ENCODE results near the gene MAP2K7. TPM values are rescaled to one million over a fixed set of nuclear protein-coding genes. Genes with fewer than 3 reads are reported as not detected.

Gene MAP2K7
- polyA plus RNA-seq, 1 experiment, result 5.6 TPM

DNA sequence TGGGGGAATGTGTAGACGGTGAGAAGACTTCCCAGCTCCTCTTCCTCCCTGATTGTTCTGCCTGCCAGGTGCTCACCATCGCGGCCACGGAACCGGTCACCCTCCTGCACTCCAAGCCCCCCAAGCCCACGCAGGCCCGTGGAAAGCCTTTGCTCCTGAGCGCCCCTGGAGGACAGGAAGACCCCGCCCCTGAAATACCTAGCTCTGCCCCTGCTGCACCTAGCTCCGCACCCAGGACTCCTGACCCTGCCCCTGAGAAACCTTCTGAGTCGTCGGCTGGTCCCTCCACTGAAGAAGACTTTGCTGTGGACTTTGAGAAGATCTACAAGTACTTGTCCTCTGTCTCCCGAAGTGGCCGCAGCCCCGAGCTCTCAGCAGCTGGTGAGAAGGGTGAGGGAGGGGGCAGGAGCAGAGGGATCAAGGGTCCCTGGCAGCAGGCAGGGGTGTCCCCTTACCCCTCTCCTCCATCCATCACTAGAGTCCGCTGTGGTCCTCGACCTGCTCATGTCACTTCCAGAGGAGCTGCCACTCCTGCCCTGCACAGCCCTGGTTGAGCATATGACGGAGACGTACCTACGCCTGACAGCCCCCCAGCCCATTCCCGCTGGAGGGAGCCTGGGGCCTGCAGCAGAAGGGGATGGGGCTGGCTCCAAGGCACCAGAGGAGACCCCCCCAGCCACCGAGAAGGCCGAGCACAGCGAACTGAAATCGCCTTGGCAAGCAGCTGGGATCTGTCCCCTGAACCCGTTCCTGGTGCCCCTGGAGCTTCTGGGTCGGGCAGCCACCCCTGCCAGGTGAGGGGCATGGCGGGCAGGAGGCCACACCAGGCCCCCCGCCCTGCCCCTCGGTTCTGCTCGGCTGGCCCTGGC is 18.5 kb downstream of the MAP2K7 start:
- H3K27ac ChIP-seq (ENCODE audit: low read depth, low read length), result no peak overlapping the region
- CTCF ChIA-PET, result interaction anchor here (2.4 kb wide), 1 partner anchor 69 kb away, joined by 11 read pairs; no protein-coding TSS in a partner anchor
- H3K9me3 ChIP-seq (ENCODE audit: control insufficient read depth, insufficient read depth, low read length), result no peaks in the 10 kb centered on the region
- no peak for DNase-seq (ENCODE audit: low read depth, low spot score)
- TF ChIP-seq, protein P1, sequence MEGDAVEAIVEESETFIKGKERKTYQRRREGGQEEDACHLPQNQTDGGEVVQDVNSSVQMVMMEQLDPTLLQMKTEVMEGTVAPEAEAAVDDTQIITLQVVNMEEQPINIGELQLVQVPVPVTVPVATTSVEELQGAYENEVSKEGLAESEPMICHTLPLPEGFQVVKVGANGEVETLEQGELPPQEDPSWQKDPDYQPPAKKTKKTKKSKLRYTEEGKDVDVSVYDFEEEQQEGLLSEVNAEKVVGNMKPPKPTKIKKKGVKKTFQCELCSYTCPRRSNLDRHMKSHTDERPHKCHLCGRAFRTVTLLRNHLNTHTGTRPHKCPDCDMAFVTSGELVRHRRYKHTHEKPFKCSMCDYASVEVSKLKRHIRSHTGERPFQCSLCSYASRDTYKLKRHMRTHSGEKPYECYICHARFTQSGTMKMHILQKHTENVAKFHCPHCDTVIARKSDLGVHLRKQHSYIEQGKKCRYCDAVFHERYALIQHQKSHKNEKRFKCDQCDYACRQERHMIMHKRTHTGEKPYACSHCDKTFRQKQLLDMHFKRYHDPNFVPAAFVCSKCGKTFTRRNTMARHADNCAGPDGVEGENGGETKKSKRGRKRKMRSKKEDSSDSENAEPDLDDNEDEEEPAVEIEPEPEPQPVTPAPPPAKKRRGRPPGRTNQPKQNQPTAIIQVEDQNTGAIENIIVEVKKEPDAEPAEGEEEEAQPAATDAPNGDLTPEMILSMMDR (IDR thresholded peaks at IDR 0.05; ENCODE audit: low read depth, low read length), result no peak
- no peak overlapping the region for H3K4me3 ChIP-seq (ENCODE audit: low read depth, low read length)
- POLR2A ChIA-PET, result interaction anchor here (0.6 kb wide), 1 partner anchor 318 kb away, joined by 6 read pairs; no protein-coding TSS in a partner anchor
- no peaks in the 10 kb centered on the region for H3K27me3 ChIP-seq (ENCODE audit: control insufficient read depth, insufficient read depth, low read length)

DNA sequence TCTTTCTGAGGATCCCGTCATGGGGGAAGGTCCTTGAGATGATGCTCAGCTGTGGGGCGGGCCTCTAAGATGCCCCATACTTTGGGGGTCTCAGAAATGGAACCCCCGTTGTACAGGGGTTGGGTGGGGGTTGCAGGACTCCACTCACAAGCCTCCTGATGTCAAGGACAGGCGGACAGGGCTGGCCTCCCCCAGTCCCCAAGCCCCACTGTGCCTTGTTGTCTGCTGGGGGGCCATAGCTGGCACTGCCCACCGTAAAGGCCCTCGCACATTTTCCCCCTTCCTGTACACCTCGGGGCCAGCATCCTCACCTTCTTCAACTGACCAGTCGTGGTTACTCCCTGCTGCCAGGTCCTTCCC is 19.1 kb downstream of the MAP2K7 start:
- TF ChIP-seq, protein P1 (IDR thresholded peaks at IDR 0.05; ENCODE audit: low read depth, low read length), result no peak
- Histone ChIP-seq H3K4me3 (ENCODE audit: low read depth, low read length) (no peak overlapping the region), H3K9me3 (ENCODE audit: control insufficient read depth, insufficient read depth, low read length) (no peaks in the 10 kb centered on the region), H3K27me3 (ENCODE audit: control insufficient read depth, insufficient read depth, low read length) (no peaks in the 10 kb centered on the region), H3K27ac (ENCODE audit: low read depth, low read length) (no peak overlapping the region)
- ChIA-PET CTCF (no interaction called here), POLR2A (interaction anchor here (0.6 kb wide), 1 partner anchor 318 kb away, joined by 6 read pairs; no protein-coding TSS in a partner anchor)
- DNase-seq (ENCODE audit: low read depth, low spot score), result no peak

DNA sequence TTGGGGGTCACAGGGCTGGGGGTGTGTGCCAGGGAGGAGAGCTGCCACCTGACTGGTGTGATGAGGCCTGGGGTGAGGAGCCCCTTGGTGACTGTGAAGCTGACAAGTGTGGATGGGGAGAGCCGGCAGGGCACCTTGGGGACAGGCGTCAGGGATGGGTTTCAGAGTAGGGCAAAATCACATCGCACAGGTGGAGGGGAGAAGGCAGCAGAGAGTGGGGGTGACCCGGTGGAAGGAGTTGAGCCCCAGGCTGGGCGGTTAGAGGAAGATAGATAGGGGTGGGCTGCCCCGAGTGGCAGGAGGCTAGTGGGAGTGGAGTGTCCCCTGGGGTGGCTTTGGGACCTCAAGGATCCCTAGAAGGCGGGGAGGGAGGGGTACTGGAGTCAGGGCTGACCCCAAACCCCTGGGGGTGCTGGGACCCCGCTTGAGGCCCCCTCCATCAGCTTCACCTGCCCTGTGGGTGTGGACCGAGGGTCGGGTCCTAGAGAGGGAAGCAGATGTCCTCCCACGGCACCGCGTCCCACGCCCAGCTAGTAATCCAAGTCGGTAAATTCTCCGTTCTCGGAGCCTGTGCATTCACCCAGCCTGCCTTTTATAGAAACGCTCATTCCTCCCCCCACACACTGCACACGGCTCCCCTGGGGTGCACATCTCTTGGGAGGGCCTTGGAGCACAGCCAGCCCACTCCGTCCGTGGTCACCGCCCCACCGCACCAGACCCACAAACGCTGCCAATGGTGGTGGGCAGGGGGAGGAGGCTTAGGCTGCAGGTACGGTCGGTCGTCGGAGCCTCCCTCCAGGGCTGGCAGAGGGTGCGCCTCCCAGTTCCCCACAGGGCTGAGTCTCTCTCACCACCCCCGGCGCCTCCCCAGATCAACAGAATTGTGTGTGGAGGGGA is 19.9 kb downstream of the MAP2K7 start:
- Histone ChIP-seq H3K27me3 (ENCODE audit: control insufficient read depth, insufficient read depth, low read length) (no peaks in the 10 kb centered on the region), H3K27ac (ENCODE audit: low read depth, low read length) (no peak overlapping the region), H3K4me3 (ENCODE audit: low read depth, low read length) (no peak overlapping the region), H3K9me3 (ENCODE audit: control insufficient read depth, insufficient read depth, low read length) (no peaks in the 10 kb centered on the region)
- DNase-seq (ENCODE audit: low read depth, low spot score), result no peak
- CTCF ChIA-PET, result interaction anchor here (0.7 kb wide), 1 partner anchor 428 kb away, joined by 10 read pairs; no protein-coding TSS in a partner anchor
- POLR2A ChIA-PET, result interaction anchor here (0.6 to 1.0 kb wide), 3 partner anchors 20 to 317 kb away, joined by 3 to 9 read pairs (median 6); partner anchors contain the start of gene MAP2K7
- TF ChIP-seq, protein P1 (IDR thresholded peaks at IDR 0.05; ENCODE audit: low read depth, low read length), result no peak

DNA sequence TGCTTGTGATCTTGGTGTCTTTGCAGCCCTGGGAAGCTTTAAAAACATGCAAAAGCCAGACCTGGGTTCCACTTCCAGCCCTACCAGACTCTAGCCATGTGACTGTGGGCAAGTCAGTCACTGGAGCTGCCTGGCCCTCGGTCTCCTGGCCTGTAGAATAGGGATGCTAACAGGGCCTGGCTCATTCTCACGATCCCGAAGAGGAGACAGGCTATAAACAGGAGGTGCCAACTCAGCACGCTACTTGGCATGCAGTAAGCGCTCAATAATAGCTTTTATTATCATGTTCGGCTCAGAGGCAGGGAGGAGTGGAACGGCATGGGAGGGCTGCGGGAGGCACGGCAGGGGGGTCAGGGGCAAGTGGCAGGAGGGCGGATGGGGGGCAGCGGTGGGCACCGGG is 20.6 kb downstream of the MAP2K7 start:
- ChIA-PET CTCF (interaction anchor here (0.7 kb wide), 1 partner anchor 429 kb away, joined by 10 read pairs; no protein-coding TSS in a partner anchor), POLR2A (interaction anchor here (0.6 to 1.0 kb wide), 2 partner anchors 21 to 47 kb away, joined by 3 to 9 read pairs; partner anchors contain the start of gene MAP2K7)
- Histone ChIP-seq H3K27me3 (ENCODE audit: control insufficient read depth, insufficient read depth, low read length) (no peaks in the 10 kb centered on the region), H3K27ac (ENCODE audit: low read depth, low read length) (no peak overlapping the region), H3K4me3 (ENCODE audit: low read depth, low read length) (no peak overlapping the region), H3K9me3 (ENCODE audit: control insufficient read depth, insufficient read depth, low read length) (no peaks in the 10 kb centered on the region)
- no peak for DNase-seq (ENCODE audit: low read depth, low spot score)
- TF ChIP-seq, protein P1 (IDR thresholded peaks at IDR 0.05; ENCODE audit: low read depth, low read length), result no peak
